DOHH2 (cell line): ENCODE measurements around the gene NEDD4L.

Experiments used
- H3F3A ChIP-seq: fragments of 200-600 bp; sonication (generic), shearing (Covaris generic); 2 replicates; pipeline ENCODE4 v1.6.0; 2016; ENCODE audit warnings: antibody characterized with exemption, mild to moderate bottlenecking; ENCODE audit not compliant: control insufficient read depth, insufficient read depth
- H3K27ac ChIP-seq: fragments of 200-600 bp; sonication (generic); 2 replicates; pipeline ENCODE4 v1.5.1; 2014; ENCODE audit warnings: low read depth, mild to moderate bottlenecking, low read length, moderate library complexity
- H3K27me3 ChIP-seq: fragments of 200-600 bp; sonication (generic); 2 replicates; pipeline ENCODE4 v1.6.1; 2014; ENCODE audit warnings: mild to moderate bottlenecking, low read length, mixed read lengths; ENCODE audit not compliant: control insufficient read depth
- H3K36me3 ChIP-seq: fragments of 200-600 bp; sonication (generic); 2 replicates; pipeline ENCODE4 v1.6.1; 2014; ENCODE audit warnings: mild to moderate bottlenecking, low read length, moderate library complexity, mixed read lengths; ENCODE audit not compliant: control insufficient read depth
- H3K4me1 ChIP-seq: fragments of 200-600 bp; sonication (generic); 2 replicates; pipeline ENCODE4 v1.6.1; 2014; ENCODE audit warnings: mild to moderate bottlenecking, low read length, mixed read lengths; ENCODE audit not compliant: control insufficient read depth
- H3K4me2 ChIP-seq: fragments of 200-600 bp; sonication (generic); 2 replicates; pipeline ENCODE4 v1.6.0; 2014; ENCODE audit warnings: mild to moderate bottlenecking, low read length, moderate library complexity
- H3K4me3 ChIP-seq: fragments of 200-600 bp; sonication (generic); 2 replicates; pipeline ENCODE4 v1.5.1; 2014; ENCODE audit warnings: mild to moderate bottlenecking, low read length, mixed read lengths
- H3K79me2 ChIP-seq: fragments of 200-600 bp; sonication (generic); 2 replicates; pipeline ENCODE4 v1.6.1; 2014; ENCODE audit warnings: mild to moderate bottlenecking, low read length, mixed read lengths; ENCODE audit not compliant: control insufficient read depth
- H3K9me2 ChIP-seq: fragments of 200-600 bp; sonication (generic); replicated peaks from 2 replicates; pipeline ENCODE4 v1.6.1; 2014; ENCODE audit warnings: mild to moderate bottlenecking, low read length, mixed read lengths; ENCODE audit not compliant: control insufficient read depth
- H3K9me3 ChIP-seq: fragments of 200-600 bp; sonication (generic); 2 replicates; pipeline ENCODE4 v1.6.1; 2014; ENCODE audit warnings: antibody characterized with exemption, low read length, mixed read lengths; ENCODE audit not compliant: control insufficient read depth, insufficient read depth
- H4K20me1 ChIP-seq: fragments of 200-600 bp; sonication (generic); 2 replicates; pipeline ENCODE4 v1.6.0; 2014; ENCODE audit warnings: low read depth, mild to moderate bottlenecking, antibody characterized with exemption, low read length, moderate library complexity; ENCODE audit not compliant: control insufficient read depth, insufficient read depth
- CTCF ChIP-seq: fragments of 200-600 bp; sonication (generic); IDR thresholded peaks from one replicate; pipeline ENCODE4 v1.5.1; 2014; ENCODE audit warnings: antibody characterized with exemption, mild to moderate bottlenecking, low read depth, low read length; ENCODE audit not compliant: poor library complexity, severe bottlenecking
- EZH2phosphoT487 ChIP-seq: fragments of 200-600 bp; sonication (generic); IDR thresholded peaks from 2 replicates; pipeline ENCODE4 v1.6.1; 2017; ENCODE audit warnings: borderline replicate concordance, mild to moderate bottlenecking, antibody characterized with exemption, low read length, moderate library complexity, mixed read lengths

Gene NEDD4L

GRCh38 chr18:58446391-58447060, 402.5 kb downstream of the NEDD4L start:
- Histone ChIP-seq H3K79me2 (no peaks in the 10 kb centered on the region), H3K36me3 (no peaks in the 10 kb centered on the region), H3K27me3 (0 out of 2 replicates have a peak, but pooled peaks cover 3% of the 10 kb centered on the region), H3K4me3 (no peak overlapping the region), H3K9me2 (no peaks in the 10 kb centered on the region), H3F3A (no peaks in the 10 kb centered on the region), H3K4me2 (no peak overlapping the region), H4K20me1 (no peaks in the 10 kb centered on the region), H3K27ac (no peak overlapping the region), H3K9me3 (no peaks in the 10 kb centered on the region), H3K4me1 (no peaks in the 10 kb centered on the region)
- no peak for TF ChIP-seq CTCF
- no peak for TF ChIP-seq EZH2phosphoT487

GRCh38 chr18:58447402-58448095, 403.5 kb downstream of the NEDD4L start:
- Histone ChIP-seq H3K27ac (no peak overlapping the region), H3K9me2 (no peaks in the 10 kb centered on the region), H3K27me3 (0 out of 2 replicates have a peak, but pooled peaks cover 3% of the 10 kb centered on the region), H3K36me3 (no peaks in the 10 kb centered on the region), H3K9me3 (no peaks in the 10 kb centered on the region), H3K4me2 (no peak overlapping the region), H3K4me1 (no peaks in the 10 kb centered on the region), H3K4me3 (no peak overlapping the region), H4K20me1 (no peaks in the 10 kb centered on the region), H3F3A (no peaks in the 10 kb centered on the region), H3K79me2 (no peaks in the 10 kb centered on the region)
- TF ChIP-seq CTCF (no peak), EZH2phosphoT487 (no peak)

- no peak overlapping the region for H3K27ac ChIP-seq
- H3K36me3 ChIP-seq = no peaks in the 10 kb centered on the region
- no peaks in the 10 kb centered on the region for H3K9me2 ChIP-seq
- no peak overlapping the region for H3K4me3 ChIP-seq
- TF ChIP-seq EZH2phosphoT487 (no peak), CTCF (no peak)
- H3K9me3 ChIP-seq = no peaks in the 10 kb centered on the region
- H3K4me1 ChIP-seq = no peaks in the 10 kb centered on the region
- H3K79me2 ChIP-seq = no peaks in the 10 kb centered on the region
- peaks cover 6% of the 10 kb centered on the region; the same call in 1 of the 2 replicates for H3K27me3 ChIP-seq
- no peaks in the 10 kb centered on the region for H4K20me1 ChIP-seq
- no peaks in the 10 kb centered on the region for H3F3A ChIP-seq
- no peak overlapping the region for H3K4me2 ChIP-seq
These were observed 405.4 kb downstream of the NEDD4L start for GRCh38 chr18:58449464-58449863.
